Osteocyte (in vitro differentiated cells): ENCODE measurements around the gene MOK. TPM values are rescaled to one million over a fixed set of nuclear protein-coding genes. Genes with fewer than 3 reads are reported as not detected.

ENCODE experiments used
- DNase-seq: peaks from one replicate; pipeline ENCODE4 v3.0.0; 2021; ENCODE audit warnings: mixed read lengths; ENCODE audit not compliant: unreplicated experiment; ENCODE audit errors: extremely low spot score
- H3K27ac Mint-ChIP-seq: one replicate; pipeline ENCODE4 v1.8.0; 2021; ENCODE audit warnings: mild to moderate bottlenecking, mixed read lengths; ENCODE audit not compliant: unreplicated experiment
- H3K27me3 Mint-ChIP-seq: one replicate; pipeline ENCODE4 v1.8.0; 2021; ENCODE audit warnings: mixed read lengths; ENCODE audit not compliant: unreplicated experiment
- H3K36me3 Mint-ChIP-seq: one replicate; pipeline ENCODE4 v1.8.0; 2021; ENCODE audit warnings: mixed read lengths; ENCODE audit not compliant: unreplicated experiment
- H3K4me1 Mint-ChIP-seq: one replicate; pipeline ENCODE4 v1.8.0; 2021; ENCODE audit warnings: mixed read lengths; ENCODE audit not compliant: unreplicated experiment
- H3K4me3 Mint-ChIP-seq: one replicate; pipeline ENCODE4 v1.8.0; 2021; ENCODE audit warnings: mild to moderate bottlenecking, moderate library complexity, mixed read lengths; ENCODE audit not compliant: unreplicated experiment
- H3K9me3 Mint-ChIP-seq: one replicate; pipeline ENCODE4 v1.8.0; 2021; ENCODE audit warnings: mixed read lengths; ENCODE audit not compliant: unreplicated experiment
- total RNA-seq: library from RNA; stranded (reverse); gene quantifications from 2 replicates; pipeline ENCODE4 v1.2.1, GENCODE V29; 2021
- TF ChIP-seq, protein P1 (sequence below): fragments of 200-600 bp; sonication (generic); IDR thresholded peaks from 2 replicates; pipeline ENCODE4 v1.5.0; 2021; ENCODE audit warnings: antibody characterized with exemption, mild to moderate bottlenecking, moderate library complexity

MOK gene
- total RNA-seq, 1 donor from 2014 or later = 9.5 TPM

DNA sequence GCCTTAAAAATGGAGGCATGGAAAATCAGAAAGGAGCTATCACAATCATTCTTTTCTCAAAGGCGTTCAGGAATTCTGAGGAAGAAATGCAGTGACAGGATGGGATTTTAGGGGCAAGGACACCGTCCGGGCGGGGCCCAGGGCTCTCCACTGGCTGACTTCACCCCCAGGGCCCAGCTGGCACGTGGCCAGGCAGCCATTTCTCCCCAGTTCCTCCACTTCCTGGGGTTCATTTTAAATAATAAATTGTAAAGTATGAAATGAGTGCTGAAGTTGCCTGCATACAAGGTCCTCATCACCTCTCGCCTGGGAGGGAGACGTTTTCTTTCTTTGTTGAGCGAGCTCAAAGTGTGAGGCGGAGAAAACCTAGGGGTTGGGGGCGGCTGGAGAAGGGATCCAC, 91.5 kb downstream of the MOK start:
- Mint-ChIP-seq H3K27ac (no peak overlapping the region), H3K9me3 (no peaks in the 10 kb centered on the region), H3K36me3 (peaks cover 16% of the 10 kb centered on the region), H3K4me3 (no peak overlapping the region), H3K4me1 (peaks cover 4% of the 10 kb centered on the region), H3K27me3 (no peaks in the 10 kb centered on the region)
- no peak for DNase-seq
- TF ChIP-seq, protein P1, sequence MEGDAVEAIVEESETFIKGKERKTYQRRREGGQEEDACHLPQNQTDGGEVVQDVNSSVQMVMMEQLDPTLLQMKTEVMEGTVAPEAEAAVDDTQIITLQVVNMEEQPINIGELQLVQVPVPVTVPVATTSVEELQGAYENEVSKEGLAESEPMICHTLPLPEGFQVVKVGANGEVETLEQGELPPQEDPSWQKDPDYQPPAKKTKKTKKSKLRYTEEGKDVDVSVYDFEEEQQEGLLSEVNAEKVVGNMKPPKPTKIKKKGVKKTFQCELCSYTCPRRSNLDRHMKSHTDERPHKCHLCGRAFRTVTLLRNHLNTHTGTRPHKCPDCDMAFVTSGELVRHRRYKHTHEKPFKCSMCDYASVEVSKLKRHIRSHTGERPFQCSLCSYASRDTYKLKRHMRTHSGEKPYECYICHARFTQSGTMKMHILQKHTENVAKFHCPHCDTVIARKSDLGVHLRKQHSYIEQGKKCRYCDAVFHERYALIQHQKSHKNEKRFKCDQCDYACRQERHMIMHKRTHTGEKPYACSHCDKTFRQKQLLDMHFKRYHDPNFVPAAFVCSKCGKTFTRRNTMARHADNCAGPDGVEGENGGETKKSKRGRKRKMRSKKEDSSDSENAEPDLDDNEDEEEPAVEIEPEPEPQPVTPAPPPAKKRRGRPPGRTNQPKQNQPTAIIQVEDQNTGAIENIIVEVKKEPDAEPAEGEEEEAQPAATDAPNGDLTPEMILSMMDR = no peak

GRCh38 chr14:102212845-102213244, 92.1 kb downstream of the MOK start:
- H3K4me3 Mint-ChIP-seq = no peak overlapping the region

DNA sequence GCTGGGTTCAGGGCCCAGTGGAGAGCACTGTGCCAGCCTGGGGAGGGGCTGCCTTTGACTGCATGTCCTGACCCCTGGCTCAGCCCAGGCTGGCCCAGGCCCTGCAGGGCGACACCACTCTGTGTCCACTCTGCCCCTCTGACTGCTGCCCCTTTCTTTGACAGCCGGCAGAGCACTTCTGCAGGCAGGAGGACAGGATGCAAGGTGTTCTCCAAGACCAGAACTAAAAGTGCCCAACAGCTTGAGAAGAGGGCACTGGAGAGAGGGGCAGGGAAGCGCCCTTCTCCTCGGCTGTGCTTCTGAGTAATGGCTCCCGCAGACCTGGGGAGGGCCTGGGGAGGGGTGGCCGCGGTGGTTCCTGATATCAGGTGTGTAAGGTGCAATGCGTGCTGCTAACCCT, 92.6 kb downstream of the MOK start:
- Mint-ChIP-seq H3K36me3 (peaks cover 16% of the 10 kb centered on the region), H3K4me3 (no peak overlapping the region), H3K9me3 (no peaks in the 10 kb centered on the region), H3K4me1 (peaks cover 4% of the 10 kb centered on the region), H3K27ac (no peak overlapping the region), H3K27me3 (no peaks in the 10 kb centered on the region)
- TF ChIP-seq, protein P1 = no peak
- no peak for DNase-seq

More at GRCh38 chr14:102212845-102213244, 92.1 kb downstream of the MOK start:
- DNase-seq = no peak
- H3K4me1 Mint-ChIP-seq = peaks cover 4% of the 10 kb centered on the region
- no peak overlapping the region for H3K27ac Mint-ChIP-seq
- H3K9me3 Mint-ChIP-seq = no peaks in the 10 kb centered on the region
- no peaks in the 10 kb centered on the region for H3K27me3 Mint-ChIP-seq
- TF ChIP-seq, protein P1 = no peak
- peaks cover 16% of the 10 kb centered on the region for H3K36me3 Mint-ChIP-seq

DNA sequence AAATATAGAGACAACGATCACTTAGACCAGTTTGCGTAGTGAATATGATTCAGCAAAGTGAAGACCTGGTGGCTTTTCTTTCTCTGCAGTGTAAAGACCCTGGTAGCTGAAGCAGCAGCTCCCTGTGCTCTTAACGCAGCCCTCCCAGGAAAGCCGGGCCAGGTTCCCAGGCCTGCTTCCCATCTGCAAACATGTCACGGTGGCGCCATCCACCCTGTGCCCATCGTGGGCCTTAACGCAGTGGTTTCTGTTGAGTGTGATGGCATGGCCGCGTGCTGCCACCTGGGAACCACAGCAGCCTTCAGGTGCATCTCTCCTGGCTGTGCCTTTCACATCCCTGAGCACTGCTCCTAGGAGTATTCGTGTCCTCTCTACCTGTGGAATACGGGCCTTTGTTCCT, 93.7 kb downstream of the MOK start:
- H3K4me1 Mint-ChIP-seq = peaks cover 4% of the 10 kb centered on the region
- H3K36me3 Mint-ChIP-seq = peaks cover 16% of the 10 kb centered on the region
- H3K4me3 Mint-ChIP-seq = no peak overlapping the region
- TF ChIP-seq, protein P1 = no peak
- DNase-seq = no peak
- H3K27ac Mint-ChIP-seq = no peak overlapping the region
- H3K27me3 Mint-ChIP-seq = no peaks in the 10 kb centered on the region
- H3K9me3 Mint-ChIP-seq = no peaks in the 10 kb centered on the region

DNA sequence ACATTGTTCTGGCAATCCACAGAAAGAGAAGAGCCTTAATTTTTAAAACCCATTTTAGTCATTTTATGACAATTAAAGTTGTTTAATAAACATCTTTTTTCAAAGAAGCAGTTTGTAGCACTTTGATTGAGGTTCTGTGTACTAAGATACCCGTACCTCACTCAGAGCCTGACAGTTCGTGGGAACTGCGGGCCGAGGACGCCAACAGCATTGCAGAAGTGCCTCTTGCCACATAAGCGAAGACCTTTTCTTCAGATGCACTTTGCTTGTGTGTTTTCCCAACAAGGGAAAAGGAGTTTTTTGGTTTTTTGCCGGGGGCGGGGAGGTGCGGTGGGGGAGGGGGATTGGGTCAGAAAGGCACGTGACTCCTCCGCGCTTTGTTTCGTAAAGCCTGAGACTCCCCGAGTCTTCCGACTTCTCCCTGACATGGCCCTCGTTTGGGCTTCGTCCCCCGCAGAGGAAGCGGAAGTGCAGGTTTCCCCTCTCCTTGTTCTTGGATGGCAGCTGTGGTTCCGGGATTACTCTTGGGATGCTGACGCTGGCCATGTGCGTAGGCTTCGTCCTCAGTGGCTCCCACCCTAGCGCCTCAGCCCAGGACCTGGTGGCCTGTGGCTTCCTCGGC, 94.4 kb downstream of the MOK start:
- no peak overlapping the region for H3K4me3 Mint-ChIP-seq
- H3K4me1 Mint-ChIP-seq = no peaks in the 10 kb centered on the region
- no peak overlapping the region for H3K27ac Mint-ChIP-seq

More for the DNA sequence above, 94.4 kb downstream of the MOK start:
- Mint-ChIP-seq H3K27me3 (no peaks in the 10 kb centered on the region), H3K9me3 (no peaks in the 10 kb centered on the region), H3K36me3 (peaks cover 19% of the 10 kb centered on the region)
- TF ChIP-seq, protein P1 = no peak
- DNase-seq = no peak
